ENCODE measurements around the gene UBE2L6. TPM values are rescaled to one million over a fixed set of nuclear protein-coding genes. Genes with fewer than 3 reads are reported as not detected.

UBE2L6 gene
- total RNA-seq, 1 donor from 2014 or later = 19.0 TPM

GRCh38 chr11:57530596-57531507 is 36.6 kb downstream of the UBE2L6 start, which contains the start of gene TIMM10:
TIMM10 (minus strand) TSS chr11:57530754; CDS start chr11:57530189, 565 bp downstream.
- Histone ChIP-seq H3K4me3 (peak within 1 kb of the TSS; percentile 78), H3K36me3 (peaks cover 12% of the 10 kb centered on the region), H3K4me1 (peaks cover 22% of the 10 kb centered on the region), H3K27ac (replicated peaks) (peak within 1 kb of the TSS; percentile 83), H3K9me3 (replicated peaks) (no peaks in the 10 kb centered on the region), H3K27me3 (ENCODE audit: low read depth) (no peaks in the 10 kb centered on the region)
- DNase-seq = peak; percentile 94
- TF ChIP-seq CTCF (IDR thresholded peaks at IDR 0.05; ENCODE audit: borderline replicate concordance) = no peak
- intact Hi-C loops (cut with micrococcal nuclease) = no loop called here

- Histone ChIP-seq H3K27ac (replicated peaks) (peak overlapping the region; percentile 83), H3K36me3 (peaks cover 12% of the 10 kb centered on the region), H3K9me3 (replicated peaks) (no peaks in the 10 kb centered on the region), H3K4me3 (peak overlapping the region; percentile 78), H3K4me1 (peaks cover 22% of the 10 kb centered on the region), H3K27me3 (ENCODE audit: low read depth) (no peaks in the 10 kb centered on the region)
- TF ChIP-seq CTCF (IDR thresholded peaks at IDR 0.05; ENCODE audit: borderline replicate concordance) = no peak
- intact Hi-C loops (cut with micrococcal nuclease) = no loop called here
- DNase-seq = no peak
Observed at GRCh38 chr11:57530215-57530595, 37.3 kb downstream of the UBE2L6 start.

- intact Hi-C loops (cut with micrococcal nuclease) = loop anchor here (10.0 kb wide), 1 partner anchor 74 kb away; no protein-coding TSS in a partner anchor
- TF ChIP-seq CTCF (IDR thresholded peaks at IDR 0.05; ENCODE audit: borderline replicate concordance) = no peak
- no peaks in the 10 kb centered on the region for H3K9me3 ChIP-seq (replicated peaks)
- no peaks in the 10 kb centered on the region for H3K27me3 ChIP-seq (ENCODE audit: low read depth)
- no peak overlapping the region for H3K27ac ChIP-seq (replicated peaks)
- peaks cover 12% of the 10 kb centered on the region for H3K36me3 ChIP-seq
- H3K4me1 ChIP-seq = peaks cover 22% of the 10 kb centered on the region
- no peak overlapping the region for H3K4me3 ChIP-seq
- no peak for DNase-seq
Observed at GRCh38 chr11:57529012-57529411, 38.5 kb downstream of the UBE2L6 start.

- Histone ChIP-seq H3K36me3 (peaks cover 12% of the 10 kb centered on the region), H3K4me3 (no peak overlapping the region), H3K27me3 (ENCODE audit: low read depth) (no peaks in the 10 kb centered on the region), H3K9me3 (replicated peaks) (no peaks in the 10 kb centered on the region), H3K4me1 (peaks cover 22% of the 10 kb centered on the region), H3K27ac (replicated peaks) (no peak overlapping the region)
- intact Hi-C loops (cut with micrococcal nuclease) = loop anchor here (10.0 kb wide), 1 partner anchor 72 kb away; no protein-coding TSS in a partner anchor
- DNase-seq = peak; percentile 66
- TF ChIP-seq CTCF (IDR thresholded peaks at IDR 0.05; ENCODE audit: borderline replicate concordance) = peak; percentile 94
Observed at GRCh38 chr11:57527056-57527631, 40.3 kb downstream of the UBE2L6 start.

GRCh38 chr11:57523419-57523818 is 44.1 kb downstream of the UBE2L6 start:
- Histone ChIP-seq H3K27me3 (ENCODE audit: low read depth) (no peaks in the 10 kb centered on the region), H3K36me3 (peaks cover 11% of the 10 kb centered on the region), H3K4me3 (no peak overlapping the region), H3K27ac (replicated peaks) (no peak overlapping the region), H3K4me1 (no peaks in the 10 kb centered on the region), H3K9me3 (replicated peaks) (no peaks in the 10 kb centered on the region)
- no peak for TF ChIP-seq CTCF (IDR thresholded peaks at IDR 0.05; ENCODE audit: borderline replicate concordance)
- no peak for DNase-seq
- intact Hi-C loops (cut with micrococcal nuclease) = loop anchor here (10.0 kb wide), 1 partner anchor 69 kb away; no protein-coding TSS in a partner anchor

Measured in left ventricle myocardium inferior (tissue), 1 donor.